Mucosa of descending colon (tissue), 3 donors: ENCODE data around the gene SHISAL2A. TPM values are rescaled to one million over a fixed set of nuclear protein-coding genes. Genes with fewer than 3 reads are reported as not detected.

Source experiments
- ATAC-seq: fragments of 200-7000 bp; cut with Tn5 transposase; one replicate; pipeline ENCODE4 v1.9.1; 2020; ENCODE audit warnings: mild to moderate bottlenecking, moderate library complexity
- DNase-seq, 3 donors: peaks; one replicate each; pipeline ENCODE4 v3.0.0-alpha.2; 2020
- H3K36me3 ChIP-seq: fragments of 200-600 bp; one replicate; pipeline ENCODE4 v1.8.0; 2021; ENCODE audit warnings: low read depth, mild to moderate bottlenecking
- H3K4me1 ChIP-seq: fragments of 200-600 bp; one replicate; pipeline ENCODE4 v1.8.0; 2021; ENCODE audit warnings: low read depth, mild to moderate bottlenecking
- H3K4me3 ChIP-seq: fragments of 200-600 bp; one replicate; pipeline ENCODE4 v1.8.0; 2021; ENCODE audit warnings: mild to moderate bottlenecking
- H3K9me3 ChIP-seq: fragments of 200-600 bp; one replicate; pipeline ENCODE4 v1.8.0; 2021; ENCODE audit warnings: mild to moderate bottlenecking
- intact Hi-C, 2 donors: fragments of 100-400 bp; cut with DNase I in 1 of 2; cut with micrococcal nuclease in 1 of 2; formaldehyde crosslinking; loops; one replicate each; pipeline versions ENCODE4 v1.11.0 to v1.11.1; 2022; cut with DNase I, micrococcal nuclease
- long read RNA-seq, 2 donors: library from polyadenylated mRNA; unstranded; transcript quantifications; one replicate each; pipeline ENCODE4 v2.0.0, GENCODE V29; 2019 to 2021
- total RNA-seq, 3 donors: library from RNA; stranded (reverse); fragmentation: NEBNext Ultra II Directional in 2 of 3; extraction: Animal tissue kit (Norgen Biotek cat#: 25700) in 2 of 3; gene quantifications; one replicate each; pipeline versions ENCODE4 v1.2.1 to v1.2.4, GENCODE V29; 2021 to 2023
- TF ChIP-seq, protein P1 (sequence below): fragments of 200-600 bp; IDR thresholded peaks from one replicate; pipeline ENCODE4 v1.8.0; 2022; ENCODE audit warnings: antibody characterized with exemption, mild to moderate bottlenecking
- donor health status: DM: no; HTN: no; CAD: no; lungs with moderate emphysema.
- donor health status: DM: no; HTN: no; CAD: no.
- donor health status: DM: no; HTN: yes; CAD: no.

The SHISAL2A gene
- total RNA-seq: under 1 TPM in 2 of 3 donors, not detected in 1; 0.72 to 0.78 TPM
- long read RNA-seq, donor 1: 0 reads
- long read RNA-seq, donor 2: 0 reads

DNA sequence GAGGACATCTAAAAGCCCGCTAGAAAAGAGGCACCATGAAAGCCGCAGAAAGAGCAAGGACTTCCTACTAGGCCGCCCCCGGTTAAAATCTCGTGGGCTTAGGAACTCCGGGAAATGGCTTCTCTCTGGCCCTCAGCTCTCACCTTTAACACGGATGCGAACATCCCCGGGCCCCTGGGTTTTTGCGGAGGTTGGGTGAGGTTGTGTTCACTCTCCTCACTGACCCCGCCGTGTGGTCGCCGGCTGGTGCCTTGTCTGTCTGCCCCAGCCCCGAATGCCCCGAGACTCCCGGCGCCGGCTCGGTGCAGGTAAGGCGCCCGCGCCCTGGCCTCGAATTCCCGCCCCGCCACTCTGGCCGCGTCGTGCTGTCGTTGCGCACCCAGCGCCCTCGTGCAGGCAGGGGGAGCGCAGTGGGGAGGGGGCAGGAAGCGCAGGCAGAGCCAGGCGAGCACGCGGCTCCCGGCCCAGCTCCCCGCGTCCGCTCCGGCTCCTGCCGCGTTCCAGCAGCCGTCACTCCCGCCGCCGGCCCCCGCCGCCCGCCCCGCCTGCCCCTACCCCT lies at the start of gene SHISAL2A:
Gene SHISAL2A (plus strand): TSS at position 437 of the 559 bp plus-strand sequence. CDS start 326 bp downstream, outside the sequence.
- H3K4me1 ChIP-seq: peaks cover 3% of the 10 kb centered on the region
- H3K36me3 ChIP-seq: no peaks in the 10 kb centered on the region
- peak; percentile 28 to 79 (median 63) for DNase-seq
- no peak within 1 kb of the TSS for H3K4me3 ChIP-seq
- no peaks in the 10 kb centered on the region for H3K9me3 ChIP-seq
- intact Hi-C loops: no loop called here
- TF ChIP-seq, protein P1, sequence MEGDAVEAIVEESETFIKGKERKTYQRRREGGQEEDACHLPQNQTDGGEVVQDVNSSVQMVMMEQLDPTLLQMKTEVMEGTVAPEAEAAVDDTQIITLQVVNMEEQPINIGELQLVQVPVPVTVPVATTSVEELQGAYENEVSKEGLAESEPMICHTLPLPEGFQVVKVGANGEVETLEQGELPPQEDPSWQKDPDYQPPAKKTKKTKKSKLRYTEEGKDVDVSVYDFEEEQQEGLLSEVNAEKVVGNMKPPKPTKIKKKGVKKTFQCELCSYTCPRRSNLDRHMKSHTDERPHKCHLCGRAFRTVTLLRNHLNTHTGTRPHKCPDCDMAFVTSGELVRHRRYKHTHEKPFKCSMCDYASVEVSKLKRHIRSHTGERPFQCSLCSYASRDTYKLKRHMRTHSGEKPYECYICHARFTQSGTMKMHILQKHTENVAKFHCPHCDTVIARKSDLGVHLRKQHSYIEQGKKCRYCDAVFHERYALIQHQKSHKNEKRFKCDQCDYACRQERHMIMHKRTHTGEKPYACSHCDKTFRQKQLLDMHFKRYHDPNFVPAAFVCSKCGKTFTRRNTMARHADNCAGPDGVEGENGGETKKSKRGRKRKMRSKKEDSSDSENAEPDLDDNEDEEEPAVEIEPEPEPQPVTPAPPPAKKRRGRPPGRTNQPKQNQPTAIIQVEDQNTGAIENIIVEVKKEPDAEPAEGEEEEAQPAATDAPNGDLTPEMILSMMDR: no peak
- peak; percentile 67 for ATAC-seq

GRCh38 chr1:52585474-52585873 lies 47.5 kb upstream of the SHISAL2A start:
- TF ChIP-seq, protein P1: no peak
- intact Hi-C loops: no loop called here
- Histone ChIP-seq H3K4me1 (no peaks in the 10 kb centered on the region), H3K9me3 (no peaks in the 10 kb centered on the region), H3K4me3 (no peak overlapping the region), H3K36me3 (no peaks in the 10 kb centered on the region)
- ATAC-seq (no peak), DNase-seq (no peak)

GRCh38 chr1:52588027-52588426 lies 44.9 kb upstream of the SHISAL2A start:
- Histone ChIP-seq H3K4me1 (no peaks in the 10 kb centered on the region), H3K9me3 (no peaks in the 10 kb centered on the region), H3K36me3 (no peaks in the 10 kb centered on the region), H3K4me3 (no peak overlapping the region)
- intact Hi-C loops: no loop called here
- ATAC-seq: no peak
- no peak for DNase-seq
- TF ChIP-seq, protein P1: no peak

- TF ChIP-seq, protein P1: no peak
- H3K4me1 ChIP-seq: no peaks in the 10 kb centered on the region
- no peak for DNase-seq
- ATAC-seq: no peak
- no peaks in the 10 kb centered on the region for H3K9me3 ChIP-seq
- H3K4me3 ChIP-seq: no peak overlapping the region
- intact Hi-C loops: no loop called here
- no peaks in the 10 kb centered on the region for H3K36me3 ChIP-seq
These were observed 44.4 kb upstream of the SHISAL2A start for GRCh38 chr1:52588535-52588934.

- intact Hi-C loops: no loop called here
- Histone ChIP-seq H3K9me3 (no peaks in the 10 kb centered on the region), H3K4me1 (no peaks in the 10 kb centered on the region), H3K36me3 (no peaks in the 10 kb centered on the region), H3K4me3 (no peak overlapping the region)
- TF ChIP-seq, protein P1: no peak
- ATAC-seq: no peak
- no peak for DNase-seq
These were observed 42.7 kb upstream of the SHISAL2A start for GRCh38 chr1:52590266-52590665.
